AG09319 (cell line): ENCODE data around the gene EI24.

ENCODE experiments used
- DNase-seq: peaks from one replicate; pipeline ENCODE4 v3.0.0-alpha.2; 2010; ENCODE audit warnings: low read depth; ENCODE audit errors: extremely low read depth
- TF ChIP-seq, protein P1 (sequence below): IDR thresholded peaks from 2 replicates; pipeline ENCODE4 v1.5.1; 2011; ENCODE audit warnings: low read depth, mild to moderate bottlenecking, inconsistent platforms, low read length, moderate library complexity

EI24 gene

DNA sequence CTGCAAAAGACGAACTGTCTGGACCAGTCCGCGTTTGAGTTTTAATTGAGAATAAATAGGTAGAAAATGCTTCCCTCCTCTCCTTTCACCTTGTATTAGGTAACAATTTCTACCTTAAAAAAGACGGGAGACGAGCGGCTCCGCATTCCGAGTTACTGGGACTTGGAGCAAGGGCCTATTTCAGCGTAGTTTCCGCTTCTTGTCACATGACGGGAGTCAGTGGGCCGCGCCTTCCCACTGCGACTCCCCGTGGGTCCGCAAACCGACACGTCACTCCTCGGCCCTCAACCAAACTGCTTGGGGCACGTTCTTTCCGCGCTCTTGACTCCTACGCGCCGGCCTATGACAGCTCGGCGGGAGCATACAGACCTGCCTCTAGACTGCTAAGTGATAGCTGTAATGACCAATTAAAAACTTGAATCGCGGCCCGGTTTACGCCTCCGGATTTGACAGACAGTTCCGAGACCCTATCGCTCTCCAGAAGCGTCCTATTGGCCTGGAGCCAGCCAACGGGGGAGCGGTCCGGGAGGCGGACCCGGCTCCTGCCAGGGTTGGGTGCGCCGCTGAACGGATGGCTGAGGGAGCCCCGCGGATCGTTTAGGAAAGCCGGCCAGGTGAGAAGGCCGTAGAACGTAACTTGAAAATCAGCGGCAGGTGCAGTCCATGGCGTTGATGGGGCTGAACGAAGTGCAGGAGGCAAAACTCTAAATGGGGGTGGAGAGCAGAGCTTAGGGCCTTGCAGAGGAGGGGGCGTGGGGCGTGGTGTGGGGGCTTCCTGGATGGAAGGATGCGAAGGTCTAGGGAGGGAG is 23.2 kb downstream of the EI24 start, which contains the start of gene STT3A:
STT3A (plus strand) TSS at position 548 of the 809 bp plus-strand sequence. CDS start 3,064 bp downstream, outside the sequence.
- peak; percentile 100 for DNase-seq
- TF ChIP-seq, protein P1, sequence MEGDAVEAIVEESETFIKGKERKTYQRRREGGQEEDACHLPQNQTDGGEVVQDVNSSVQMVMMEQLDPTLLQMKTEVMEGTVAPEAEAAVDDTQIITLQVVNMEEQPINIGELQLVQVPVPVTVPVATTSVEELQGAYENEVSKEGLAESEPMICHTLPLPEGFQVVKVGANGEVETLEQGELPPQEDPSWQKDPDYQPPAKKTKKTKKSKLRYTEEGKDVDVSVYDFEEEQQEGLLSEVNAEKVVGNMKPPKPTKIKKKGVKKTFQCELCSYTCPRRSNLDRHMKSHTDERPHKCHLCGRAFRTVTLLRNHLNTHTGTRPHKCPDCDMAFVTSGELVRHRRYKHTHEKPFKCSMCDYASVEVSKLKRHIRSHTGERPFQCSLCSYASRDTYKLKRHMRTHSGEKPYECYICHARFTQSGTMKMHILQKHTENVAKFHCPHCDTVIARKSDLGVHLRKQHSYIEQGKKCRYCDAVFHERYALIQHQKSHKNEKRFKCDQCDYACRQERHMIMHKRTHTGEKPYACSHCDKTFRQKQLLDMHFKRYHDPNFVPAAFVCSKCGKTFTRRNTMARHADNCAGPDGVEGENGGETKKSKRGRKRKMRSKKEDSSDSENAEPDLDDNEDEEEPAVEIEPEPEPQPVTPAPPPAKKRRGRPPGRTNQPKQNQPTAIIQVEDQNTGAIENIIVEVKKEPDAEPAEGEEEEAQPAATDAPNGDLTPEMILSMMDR = no peak

DNA sequence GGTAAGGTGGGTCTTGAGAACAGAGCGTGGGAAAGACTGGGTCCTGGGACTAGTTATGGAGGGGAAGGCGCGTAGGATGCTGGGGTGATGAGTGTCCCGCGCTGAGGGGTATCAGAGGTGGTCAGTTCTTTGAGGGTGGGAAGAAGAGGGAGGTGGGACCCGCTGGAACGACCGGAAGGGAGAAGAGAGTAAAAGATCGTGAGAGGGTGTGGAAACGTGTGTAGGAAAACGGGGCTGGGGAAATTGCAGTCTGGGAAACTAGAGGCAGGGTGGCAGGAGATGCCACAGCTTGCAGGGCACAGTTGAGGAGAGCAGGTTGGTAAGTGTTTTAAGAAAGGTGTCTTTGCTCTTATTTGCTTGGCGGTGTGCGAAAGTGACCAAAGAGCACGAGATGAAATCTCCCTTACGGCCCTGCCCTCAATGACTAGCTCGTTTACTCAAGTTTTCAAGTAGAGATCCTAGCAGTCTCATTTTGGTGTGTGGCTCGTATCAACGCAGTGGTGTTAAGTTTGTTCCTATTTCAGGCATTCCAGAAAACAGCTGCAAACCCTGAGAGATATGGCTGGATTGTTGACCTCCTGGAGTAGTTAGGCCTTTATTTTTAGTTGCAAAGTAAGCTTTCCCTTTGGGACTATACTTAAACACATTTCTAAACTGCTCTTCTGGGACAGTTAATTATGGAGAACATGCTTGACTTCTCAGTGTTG is 24.0 kb downstream of the EI24 start:
- TF ChIP-seq, protein P1 = no peak
- no peak for DNase-seq

DNA sequence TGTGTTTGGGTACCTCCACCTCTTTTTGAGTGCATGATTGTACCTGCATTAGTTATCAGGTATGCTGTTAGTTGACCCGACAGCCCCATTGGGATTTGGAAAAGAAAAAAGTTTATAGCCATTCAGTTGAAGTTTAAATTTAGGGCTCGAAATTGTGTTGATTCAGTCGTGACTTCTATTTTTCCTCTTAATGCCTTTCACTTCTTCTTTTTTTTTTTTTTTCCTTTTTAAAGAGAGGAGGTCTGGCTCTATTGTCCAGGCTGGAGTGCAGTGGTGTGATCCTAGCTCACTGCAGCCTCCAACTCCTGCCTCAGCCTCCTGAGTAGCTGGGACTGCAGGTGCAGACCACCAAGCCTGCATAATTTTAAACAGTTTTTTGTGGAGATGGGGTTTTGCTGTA is 25.7 kb downstream of the EI24 start:
- TF ChIP-seq, protein P1 = no peak
- DNase-seq = no peak

DNA sequence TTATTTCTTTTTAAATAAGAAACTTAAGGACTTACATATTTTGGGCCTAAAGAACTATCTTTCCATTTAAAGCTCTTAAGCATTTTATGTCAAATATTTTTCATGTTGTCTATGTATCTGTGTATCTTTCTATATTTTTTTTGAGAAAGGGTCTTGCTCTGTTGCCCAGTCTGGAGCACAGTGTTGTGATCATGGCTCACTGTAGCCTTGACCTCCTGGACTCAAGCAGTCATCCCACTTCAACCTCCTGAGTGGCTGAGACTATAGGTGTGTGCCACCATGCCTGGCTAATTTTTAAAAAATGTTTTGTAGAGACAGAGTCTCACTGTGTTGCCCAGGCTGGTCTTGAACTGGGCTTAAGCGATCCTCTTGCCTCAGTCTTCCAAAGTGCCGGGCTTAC is 31.4 kb downstream of the EI24 start:
- TF ChIP-seq, protein P1 = no peak
- no peak for DNase-seq

DNA sequence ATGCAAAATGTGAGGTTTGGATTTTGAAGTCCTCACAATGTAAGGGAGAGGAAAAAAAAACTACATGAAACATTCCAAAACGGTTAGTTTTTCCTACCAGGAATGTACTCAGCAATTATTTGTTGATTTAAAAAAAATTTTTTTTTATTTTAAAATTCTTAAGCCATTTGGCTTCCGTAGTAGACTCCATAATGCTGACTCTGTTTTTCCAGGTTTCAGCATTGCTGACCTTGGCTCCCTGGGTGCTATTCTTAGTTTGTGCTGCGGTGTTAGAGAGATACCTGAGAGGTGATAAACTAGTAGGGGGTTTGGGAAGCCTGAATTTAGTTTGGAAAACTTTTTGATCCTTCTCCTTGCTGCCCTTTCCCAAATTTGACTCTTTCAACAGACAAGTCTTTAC is 33.9 kb downstream of the EI24 start:
- TF ChIP-seq, protein P1 = no peak
- no peak for DNase-seq

DNA sequence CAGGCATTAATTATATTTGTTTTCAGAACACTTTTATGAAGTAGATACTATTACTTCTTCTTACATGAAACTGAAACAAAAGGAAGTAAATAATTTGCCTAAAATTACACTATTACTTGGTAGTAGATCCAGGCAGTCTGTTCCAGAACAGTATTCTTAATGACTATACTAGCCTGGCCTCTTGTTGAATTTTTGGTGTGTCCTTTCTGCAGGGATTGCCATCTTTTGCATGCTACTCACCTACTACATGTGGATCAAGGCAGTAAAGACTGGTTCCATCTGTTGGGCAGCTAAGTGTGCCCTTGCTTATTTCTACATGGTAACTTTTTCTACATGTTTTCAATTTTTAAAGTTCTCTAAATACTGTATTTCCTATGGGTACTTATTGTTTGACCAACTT is 36.1 kb downstream of the EI24 start:
- DNase-seq = no peak
- TF ChIP-seq, protein P1 = no peak

DNA sequence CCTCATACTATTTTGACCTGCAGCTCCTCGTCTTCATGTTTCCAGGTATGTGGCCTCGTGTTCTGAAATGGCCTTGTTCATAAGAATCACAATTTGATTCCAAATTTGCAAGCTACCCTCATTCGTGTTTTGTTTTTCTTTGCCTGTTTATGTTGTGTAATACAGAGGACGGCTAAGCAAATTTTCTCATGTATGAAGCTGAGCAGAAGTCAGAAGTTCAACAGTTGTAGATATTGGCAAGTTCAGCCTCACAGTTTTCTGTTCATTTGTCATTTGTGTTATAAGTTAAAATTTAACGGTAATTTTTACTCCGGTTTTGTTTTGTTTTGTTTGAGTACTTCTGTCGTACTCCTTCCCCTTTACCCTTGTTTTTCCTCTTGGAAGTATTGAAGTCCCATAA is 40.3 kb downstream of the EI24 start:
- no peak for DNase-seq
- TF ChIP-seq, protein P1 = no peak
